WERI-Rb-1 (cell line): ENCODE data around the gene DPH7.
A peak's percentile ranks its signal among the peaks of the same experiment; 100 is the strongest.

Experiments used
- DNase-seq: peaks from one replicate; pipeline ENCODE4 v3.0.0-alpha.2; 2020
- H3K27ac ChIP-seq: fragments of 250-450 bp; sonication (Bioruptor Pico); 2 replicates; pipeline ENCODE4 v1.5.1; 2020; ENCODE audit warnings: mild to moderate bottlenecking, moderate library complexity
- H3K27me3 ChIP-seq: fragments of 250-450 bp; sonication (Bioruptor Pico); 2 replicates; pipeline ENCODE4 v1.5.1; 2021; ENCODE audit warnings: mild to moderate bottlenecking, low read depth, moderate library complexity; ENCODE audit not compliant: insufficient read depth, severe bottlenecking
- H3K36me3 ChIP-seq: fragments of 250-450 bp; sonication (Bioruptor Pico); 2 replicates; pipeline ENCODE4 v1.5.1; 2020; ENCODE audit warnings: mild to moderate bottlenecking, moderate library complexity
- H3K4me3 ChIP-seq: 2 replicates; pipeline ENCODE4 v1.5.1; 2011; ENCODE audit warnings: low read depth, mild to moderate bottlenecking, control low read depth, low read length
- H3K9me3 ChIP-seq: fragments of 250-450 bp; sonication (Bioruptor Pico); 2 replicates; pipeline ENCODE4 v1.5.1; 2021; ENCODE audit warnings: mild to moderate bottlenecking, moderate library complexity; ENCODE audit not compliant: severe bottlenecking
- TF ChIP-seq, protein P1 (sequence below): IDR thresholded peaks from 2 replicates; pipeline ENCODE4 v1.5.1; 2011; ENCODE audit warnings: low read depth, mild to moderate bottlenecking, control low read depth, inconsistent platforms, low read length

The DPH7 gene

DNA sequence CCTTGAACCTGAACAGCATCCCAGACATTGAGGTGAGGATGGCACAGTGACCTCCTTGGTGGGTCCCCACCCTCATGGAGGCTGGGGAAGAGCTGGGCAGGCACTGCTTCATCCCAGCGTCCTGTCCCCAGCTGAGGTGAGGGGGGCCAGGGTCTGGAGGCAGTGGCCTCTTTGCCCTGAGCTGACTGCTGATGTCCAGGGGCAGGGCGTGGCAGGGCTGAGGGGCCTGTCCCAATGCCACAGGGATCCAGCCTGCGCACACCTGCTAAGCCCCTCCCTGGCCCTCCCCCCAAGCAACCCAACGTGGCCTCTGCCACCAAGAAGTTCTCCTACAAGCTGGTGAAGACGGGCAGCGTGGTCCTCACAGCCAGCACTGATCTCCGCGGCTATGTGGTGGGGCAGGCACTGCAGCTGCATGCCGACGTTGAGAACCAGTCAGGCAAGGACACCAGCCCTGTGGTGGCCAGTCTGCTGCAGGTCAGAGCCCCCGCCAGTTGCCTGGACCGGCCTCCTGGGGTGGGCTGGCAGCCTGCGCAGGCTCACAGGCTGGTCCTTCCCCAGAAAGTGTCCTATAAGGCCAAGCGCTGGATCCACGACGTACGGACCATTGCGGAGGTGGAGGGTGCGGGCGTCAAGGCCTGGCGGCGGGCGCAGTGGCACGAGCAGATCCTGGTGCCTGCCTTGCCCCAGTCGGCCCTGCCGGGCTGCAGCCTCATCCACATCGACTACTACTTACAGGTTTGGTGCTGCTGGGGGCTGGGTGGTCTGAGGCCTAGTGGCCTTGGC is 35.2 kb upstream of the DPH7 start:
- Histone ChIP-seq H3K27me3 (no peaks in the 10 kb centered on the region), H3K4me3 (no peak overlapping the region), H3K27ac (no peak overlapping the region), H3K36me3 (peaks cover 44% of the 10 kb centered on the region), H3K9me3 (no peaks in the 10 kb centered on the region)
- TF ChIP-seq, protein P1, sequence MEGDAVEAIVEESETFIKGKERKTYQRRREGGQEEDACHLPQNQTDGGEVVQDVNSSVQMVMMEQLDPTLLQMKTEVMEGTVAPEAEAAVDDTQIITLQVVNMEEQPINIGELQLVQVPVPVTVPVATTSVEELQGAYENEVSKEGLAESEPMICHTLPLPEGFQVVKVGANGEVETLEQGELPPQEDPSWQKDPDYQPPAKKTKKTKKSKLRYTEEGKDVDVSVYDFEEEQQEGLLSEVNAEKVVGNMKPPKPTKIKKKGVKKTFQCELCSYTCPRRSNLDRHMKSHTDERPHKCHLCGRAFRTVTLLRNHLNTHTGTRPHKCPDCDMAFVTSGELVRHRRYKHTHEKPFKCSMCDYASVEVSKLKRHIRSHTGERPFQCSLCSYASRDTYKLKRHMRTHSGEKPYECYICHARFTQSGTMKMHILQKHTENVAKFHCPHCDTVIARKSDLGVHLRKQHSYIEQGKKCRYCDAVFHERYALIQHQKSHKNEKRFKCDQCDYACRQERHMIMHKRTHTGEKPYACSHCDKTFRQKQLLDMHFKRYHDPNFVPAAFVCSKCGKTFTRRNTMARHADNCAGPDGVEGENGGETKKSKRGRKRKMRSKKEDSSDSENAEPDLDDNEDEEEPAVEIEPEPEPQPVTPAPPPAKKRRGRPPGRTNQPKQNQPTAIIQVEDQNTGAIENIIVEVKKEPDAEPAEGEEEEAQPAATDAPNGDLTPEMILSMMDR = no peak
- DNase-seq = no peak

DNA sequence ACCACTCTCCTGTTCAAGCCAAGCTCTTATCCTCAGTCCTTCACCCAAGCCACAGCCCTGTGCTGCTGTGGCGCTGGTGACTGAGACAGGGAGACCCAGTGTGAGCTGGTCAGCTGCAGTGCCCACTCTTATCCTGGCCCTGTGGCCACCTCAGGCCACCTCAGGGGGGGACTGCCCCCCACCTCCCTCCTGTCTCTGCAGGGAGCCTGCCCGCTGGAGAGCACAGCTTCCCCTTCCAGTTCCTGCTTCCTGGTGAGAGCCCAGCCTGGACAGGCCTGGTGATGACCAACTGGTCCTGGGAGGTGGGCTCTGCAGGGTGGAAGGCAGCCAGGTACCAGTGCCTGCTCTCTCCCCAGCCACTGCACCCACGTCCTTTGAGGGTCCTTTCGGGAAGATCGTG is 34.5 kb upstream of the DPH7 start:
- TF ChIP-seq, protein P1 = no peak
- Histone ChIP-seq H3K4me3 (no peak overlapping the region), H3K27ac (no peak overlapping the region), H3K36me3 (peaks cover 41% of the 10 kb centered on the region), H3K9me3 (no peaks in the 10 kb centered on the region), H3K27me3 (no peaks in the 10 kb centered on the region)
- no peak for DNase-seq

DNA sequence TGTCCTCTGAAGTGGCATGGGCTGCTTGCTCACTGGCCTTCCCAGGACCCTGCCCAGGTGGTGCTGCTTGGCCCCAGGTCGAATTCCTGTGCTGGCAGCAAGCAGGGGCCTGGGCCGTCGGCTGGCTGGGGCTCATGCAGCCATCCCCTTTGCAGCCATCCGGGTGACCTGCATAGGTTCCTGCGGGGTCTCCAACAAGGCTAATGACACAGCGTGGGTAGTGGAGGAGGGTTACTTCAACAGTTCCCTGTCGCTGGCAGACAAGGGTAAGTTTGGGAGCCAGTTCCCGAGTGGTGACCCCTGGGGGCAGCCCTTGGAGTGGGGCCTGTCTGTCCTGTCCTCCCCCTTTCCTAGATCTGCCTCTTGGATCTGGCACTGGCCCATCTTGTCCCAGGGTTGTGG is 34.0 kb upstream of the DPH7 start:
- Histone ChIP-seq H3K4me3 (no peak overlapping the region), H3K27me3 (no peaks in the 10 kb centered on the region), H3K9me3 (no peaks in the 10 kb centered on the region), H3K36me3 (peaks cover 40% of the 10 kb centered on the region), H3K27ac (no peak overlapping the region)
- TF ChIP-seq, protein P1 = no peak
- DNase-seq = no peak

DNA sequence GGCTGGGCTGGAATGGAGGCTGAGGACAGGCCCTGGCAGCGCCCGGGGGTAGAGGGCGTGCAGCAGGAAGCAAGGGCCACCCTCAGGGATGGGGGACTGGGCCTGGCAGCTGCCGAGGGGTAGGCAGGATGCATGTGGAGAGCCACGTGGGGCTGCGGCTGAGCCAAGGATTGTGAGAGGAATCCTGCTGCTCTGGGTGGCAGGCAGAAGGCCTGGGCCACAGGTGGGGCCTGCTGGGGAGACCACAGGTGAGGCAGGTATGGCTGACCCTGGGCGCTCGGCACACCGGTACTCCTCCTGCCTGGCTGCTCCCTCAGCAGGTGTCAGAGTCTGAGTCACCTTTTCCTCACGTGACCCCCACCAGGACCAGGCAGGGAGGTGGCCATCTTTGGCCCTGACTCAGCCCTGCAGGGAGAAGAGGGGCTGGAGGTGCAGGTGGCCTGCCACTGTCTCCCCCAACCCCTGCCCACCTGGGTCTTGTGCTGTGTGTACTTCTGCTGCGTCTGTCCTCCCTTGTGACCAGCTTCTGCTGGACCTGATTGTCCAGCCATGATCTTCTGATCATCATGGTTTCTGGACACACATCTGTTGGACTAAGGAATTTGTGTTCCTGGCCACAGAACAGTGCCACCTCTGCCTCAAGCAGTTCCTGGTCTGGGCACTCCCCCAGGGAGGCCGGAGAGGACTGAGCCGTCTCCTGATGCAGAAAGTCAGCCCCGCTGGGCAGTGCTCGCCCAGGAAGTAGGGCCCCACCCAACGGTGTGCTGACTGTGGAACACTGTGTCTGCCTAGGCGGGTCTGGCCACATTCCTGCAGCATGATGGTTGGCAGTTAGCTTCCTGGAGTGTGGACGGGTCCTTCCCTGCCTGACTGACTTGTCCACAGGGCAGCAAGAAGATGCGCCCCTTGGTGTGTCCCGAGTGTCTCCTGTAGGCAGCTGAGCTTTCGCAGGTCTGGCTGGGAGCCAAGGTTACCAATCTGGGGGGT is 33.2 kb upstream of the DPH7 start:
- H3K27me3 ChIP-seq = no peaks in the 10 kb centered on the region
- TF ChIP-seq, protein P1 = no peak
- no peak for DNase-seq
- H3K9me3 ChIP-seq = no peaks in the 10 kb centered on the region
- no peak overlapping the region for H3K4me3 ChIP-seq
- H3K36me3 ChIP-seq = peaks cover 32% of the 10 kb centered on the region
- H3K27ac ChIP-seq = peak overlapping the region; percentile 19; the same call in 1 of the 2 replicates

DNA sequence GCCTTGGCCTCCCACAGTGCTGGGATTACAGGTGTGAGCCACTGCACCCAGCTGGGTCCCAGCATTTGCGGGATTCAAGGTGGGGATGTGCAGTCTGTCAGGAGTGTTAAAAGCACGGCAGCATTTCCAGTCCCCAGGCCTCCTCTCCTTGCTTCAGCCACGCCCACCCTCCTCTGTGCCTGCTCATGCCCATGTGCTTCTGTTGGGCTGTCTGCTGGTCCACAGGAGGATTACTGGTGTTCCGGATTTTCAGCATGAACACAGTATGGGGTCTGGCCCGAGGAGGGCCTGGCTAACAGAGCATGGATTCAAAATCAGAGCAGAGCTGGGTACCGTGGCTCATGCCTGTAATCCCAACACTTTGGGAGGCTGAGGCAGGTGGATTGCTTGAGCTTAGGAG is 32.2 kb upstream of the DPH7 start:
- peak overlapping the region; percentile 19; the same call in 1 of the 2 replicates for H3K27ac ChIP-seq
- DNase-seq = peak; percentile 62

More for the DNA sequence above, 32.2 kb upstream of the DPH7 start:
- TF ChIP-seq, protein P1 = no peak
- Histone ChIP-seq H3K36me3 (peaks cover 22% of the 10 kb centered on the region), H3K27me3 (no peaks in the 10 kb centered on the region), H3K9me3 (no peaks in the 10 kb centered on the region), H3K4me3 (no peak overlapping the region)
